ENCODE measurements around the gene GRK7.

DNA sequence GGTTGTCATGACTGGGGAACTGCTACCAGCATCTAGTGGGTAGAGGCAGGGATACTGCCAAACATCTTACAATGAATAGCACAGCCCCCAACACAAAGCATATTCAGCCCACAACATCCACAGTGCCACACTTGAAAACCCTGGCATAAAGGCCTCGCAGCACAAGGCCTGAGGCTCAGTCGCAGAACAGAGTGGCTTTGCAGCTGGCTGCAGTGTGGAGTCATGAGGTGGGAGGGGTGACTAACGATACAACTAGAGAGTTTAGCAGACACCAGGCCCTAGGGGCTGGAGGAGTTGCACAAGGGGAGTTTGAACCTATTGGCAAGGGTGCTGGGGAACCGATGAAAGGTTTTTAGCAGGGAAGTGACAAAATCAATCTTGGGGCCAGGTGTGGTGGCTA, 32.1 kb downstream of the GRK7 start:
- TF ChIP-seq, protein P1, sequence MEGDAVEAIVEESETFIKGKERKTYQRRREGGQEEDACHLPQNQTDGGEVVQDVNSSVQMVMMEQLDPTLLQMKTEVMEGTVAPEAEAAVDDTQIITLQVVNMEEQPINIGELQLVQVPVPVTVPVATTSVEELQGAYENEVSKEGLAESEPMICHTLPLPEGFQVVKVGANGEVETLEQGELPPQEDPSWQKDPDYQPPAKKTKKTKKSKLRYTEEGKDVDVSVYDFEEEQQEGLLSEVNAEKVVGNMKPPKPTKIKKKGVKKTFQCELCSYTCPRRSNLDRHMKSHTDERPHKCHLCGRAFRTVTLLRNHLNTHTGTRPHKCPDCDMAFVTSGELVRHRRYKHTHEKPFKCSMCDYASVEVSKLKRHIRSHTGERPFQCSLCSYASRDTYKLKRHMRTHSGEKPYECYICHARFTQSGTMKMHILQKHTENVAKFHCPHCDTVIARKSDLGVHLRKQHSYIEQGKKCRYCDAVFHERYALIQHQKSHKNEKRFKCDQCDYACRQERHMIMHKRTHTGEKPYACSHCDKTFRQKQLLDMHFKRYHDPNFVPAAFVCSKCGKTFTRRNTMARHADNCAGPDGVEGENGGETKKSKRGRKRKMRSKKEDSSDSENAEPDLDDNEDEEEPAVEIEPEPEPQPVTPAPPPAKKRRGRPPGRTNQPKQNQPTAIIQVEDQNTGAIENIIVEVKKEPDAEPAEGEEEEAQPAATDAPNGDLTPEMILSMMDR (IDR thresholded peaks at IDR 0.05), result no peak
- TF ChIP-seq EP300 (IDR thresholded peaks at IDR 0.05), result no peak

All from tibial nerve (tissue), 4 donors.